Measurements from ENCODE around the gene MED22.

DNA sequence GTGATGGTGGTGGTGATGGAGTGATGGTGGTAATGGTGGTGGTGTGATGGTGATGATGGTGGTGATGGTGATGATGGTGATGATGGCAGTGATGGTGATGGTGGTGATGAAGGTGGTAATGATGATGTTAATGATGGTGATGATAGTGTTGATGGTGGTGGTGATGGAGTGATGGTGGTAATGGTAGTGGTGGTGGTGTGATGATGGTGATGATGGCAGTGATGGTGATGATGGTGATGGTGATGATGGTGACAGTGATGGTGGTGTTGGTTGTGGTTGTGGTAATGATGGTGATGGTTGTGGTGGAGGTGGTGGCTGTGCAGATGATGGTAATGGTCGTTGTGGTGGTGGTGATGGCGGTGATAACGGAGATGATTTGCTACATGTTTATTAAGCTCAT is 35.5 kb upstream of the MED22 start:
- TF ChIP-seq, protein P1, sequence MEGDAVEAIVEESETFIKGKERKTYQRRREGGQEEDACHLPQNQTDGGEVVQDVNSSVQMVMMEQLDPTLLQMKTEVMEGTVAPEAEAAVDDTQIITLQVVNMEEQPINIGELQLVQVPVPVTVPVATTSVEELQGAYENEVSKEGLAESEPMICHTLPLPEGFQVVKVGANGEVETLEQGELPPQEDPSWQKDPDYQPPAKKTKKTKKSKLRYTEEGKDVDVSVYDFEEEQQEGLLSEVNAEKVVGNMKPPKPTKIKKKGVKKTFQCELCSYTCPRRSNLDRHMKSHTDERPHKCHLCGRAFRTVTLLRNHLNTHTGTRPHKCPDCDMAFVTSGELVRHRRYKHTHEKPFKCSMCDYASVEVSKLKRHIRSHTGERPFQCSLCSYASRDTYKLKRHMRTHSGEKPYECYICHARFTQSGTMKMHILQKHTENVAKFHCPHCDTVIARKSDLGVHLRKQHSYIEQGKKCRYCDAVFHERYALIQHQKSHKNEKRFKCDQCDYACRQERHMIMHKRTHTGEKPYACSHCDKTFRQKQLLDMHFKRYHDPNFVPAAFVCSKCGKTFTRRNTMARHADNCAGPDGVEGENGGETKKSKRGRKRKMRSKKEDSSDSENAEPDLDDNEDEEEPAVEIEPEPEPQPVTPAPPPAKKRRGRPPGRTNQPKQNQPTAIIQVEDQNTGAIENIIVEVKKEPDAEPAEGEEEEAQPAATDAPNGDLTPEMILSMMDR (IDR thresholded peaks at IDR 0.05), result no peak
- TF ChIP-seq TCF7L2 (IDR thresholded peaks at IDR 0.05; ENCODE audit: low read depth, low read length), result no peak
- TF ChIP-seq, protein P2, sequence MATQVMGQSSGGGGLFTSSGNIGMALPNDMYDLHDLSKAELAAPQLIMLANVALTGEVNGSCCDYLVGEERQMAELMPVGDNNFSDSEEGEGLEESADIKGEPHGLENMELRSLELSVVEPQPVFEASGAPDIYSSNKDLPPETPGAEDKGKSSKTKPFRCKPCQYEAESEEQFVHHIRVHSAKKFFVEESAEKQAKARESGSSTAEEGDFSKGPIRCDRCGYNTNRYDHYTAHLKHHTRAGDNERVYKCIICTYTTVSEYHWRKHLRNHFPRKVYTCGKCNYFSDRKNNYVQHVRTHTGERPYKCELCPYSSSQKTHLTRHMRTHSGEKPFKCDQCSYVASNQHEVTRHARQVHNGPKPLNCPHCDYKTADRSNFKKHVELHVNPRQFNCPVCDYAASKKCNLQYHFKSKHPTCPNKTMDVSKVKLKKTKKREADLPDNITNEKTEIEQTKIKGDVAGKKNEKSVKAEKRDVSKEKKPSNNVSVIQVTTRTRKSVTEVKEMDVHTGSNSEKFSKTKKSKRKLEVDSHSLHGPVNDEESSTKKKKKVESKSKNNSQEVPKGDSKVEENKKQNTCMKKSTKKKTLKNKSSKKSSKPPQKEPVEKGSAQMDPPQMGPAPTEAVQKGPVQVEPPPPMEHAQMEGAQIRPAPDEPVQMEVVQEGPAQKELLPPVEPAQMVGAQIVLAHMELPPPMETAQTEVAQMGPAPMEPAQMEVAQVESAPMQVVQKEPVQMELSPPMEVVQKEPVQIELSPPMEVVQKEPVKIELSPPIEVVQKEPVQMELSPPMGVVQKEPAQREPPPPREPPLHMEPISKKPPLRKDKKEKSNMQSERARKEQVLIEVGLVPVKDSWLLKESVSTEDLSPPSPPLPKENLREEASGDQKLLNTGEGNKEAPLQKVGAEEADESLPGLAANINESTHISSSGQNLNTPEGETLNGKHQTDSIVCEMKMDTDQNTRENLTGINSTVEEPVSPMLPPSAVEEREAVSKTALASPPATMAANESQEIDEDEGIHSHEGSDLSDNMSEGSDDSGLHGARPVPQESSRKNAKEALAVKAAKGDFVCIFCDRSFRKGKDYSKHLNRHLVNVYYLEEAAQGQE (IDR thresholded peaks at IDR 0.05; ENCODE audit: insufficient read depth in 1 of 2, low read depth in 2 of 2, low read length in 1 of 2), result no peak
